Muscle of arm (tissue), 12 donors: ENCODE data around the gene DOK5. TPM values are rescaled to one million over a fixed set of nuclear protein-coding genes. Genes with fewer than 3 reads are reported as not detected.

Source experiments
- DNase-seq: peaks from one replicate; pipeline ENCODE4 v3.0.0-alpha.2; 2013
- polyA plus RNA-seq, 12 donors: library from polyadenylated mRNA; unstranded; fragments of 120-200 nt; gene quantifications; one replicate each; pipeline ENCODE4 v1.2.1, GENCODE V29; 2013; ENCODE audit not compliant: insufficient read length in 12 of 12

The DOK5 gene
- polyA plus RNA-seq, 12 donors = 15.2 to 37.7 (median 26.6) TPM; not detected in 1

GRCh38 chr20:54555150-54555549 is 79.8 kb downstream of the DOK5 start:
- no peak for DNase-seq

- no peak for DNase-seq
Observed at GRCh38 chr20:54556406-54556805, 81.0 kb downstream of the DOK5 start.

GRCh38 chr20:54557806-54558590 is 82.6 kb downstream of the DOK5 start:
- DNase-seq = no peak

- no peak for DNase-seq
Observed at GRCh38 chr20:54559890-54560289, 84.5 kb downstream of the DOK5 start.

- DNase-seq = no peak
Observed at GRCh38 chr20:54560357-54560756, 85.0 kb downstream of the DOK5 start.

GRCh38 chr20:54565255-54565654 is 89.9 kb downstream of the DOK5 start:
- DNase-seq = no peak

- DNase-seq = no peak
Observed at GRCh38 chr20:54566031-54566688, 90.8 kb downstream of the DOK5 start.

GRCh38 chr20:54570561-54570960 is 95.2 kb downstream of the DOK5 start:
- DNase-seq = no peak

GRCh38 chr20:54572665-54573435 is 97.5 kb downstream of the DOK5 start:
- no peak for DNase-seq

GRCh38 chr20:54573838-54574237 is 98.4 kb downstream of the DOK5 start:
- no peak for DNase-seq

GRCh38 chr20:54576518-54576917 is 101.1 kb downstream of the DOK5 start:
- no peak for DNase-seq

- DNase-seq = no peak
Observed at GRCh38 chr20:54577637-54578036, 102.2 kb downstream of the DOK5 start.

GRCh38 chr20:54585217-54585616 is 109.8 kb downstream of the DOK5 start:
- no peak for DNase-seq

GRCh38 chr20:54587408-54587807 is 112.0 kb downstream of the DOK5 start:
- no peak for DNase-seq

- DNase-seq = no peak
Observed at GRCh38 chr20:54589402-54590030, 114.1 kb downstream of the DOK5 start.

- no peak for DNase-seq
Observed at GRCh38 chr20:54590856-54591255, 115.5 kb downstream of the DOK5 start.

GRCh38 chr20:54596651-54597050 is 121.3 kb downstream of the DOK5 start:
- DNase-seq = no peak

GRCh38 chr20:54598352-54598751 is 123.0 kb downstream of the DOK5 start:
- no peak for DNase-seq

GRCh38 chr20:54600634-54601033 is 125.2 kb downstream of the DOK5 start:
- no peak for DNase-seq

GRCh38 chr20:54601831-54602515 is 126.6 kb downstream of the DOK5 start:
- DNase-seq = no peak

GRCh38 chr20:54605319-54605718 is 129.9 kb downstream of the DOK5 start:
- DNase-seq = no peak

GRCh38 chr20:54606380-54606779 is 131.0 kb downstream of the DOK5 start:
- DNase-seq = no peak
